Endometrial microvascular endothelial cells (primary cell): Measurements from ENCODE around the gene NID2. TPM values are rescaled to one million over a fixed set of nuclear protein-coding genes. Genes with fewer than 3 reads are reported as not detected.

ENCODE experiments used
- in situ Hi-C: cut with HindIII; loops from 2 replicates; pipeline ENCODE4 v1.10.0; 2017; ENCODE audit warnings: low sequenced_read_pairs, low pct_unique_long_range_greater_than_20kb; ENCODE audit errors: inconsistent ontology term
- total RNA-seq: library from RNA; depleted of rRNA; stranded (reverse); fragments of >200 nt; gene quantifications from one replicate; pipeline ENCODE4 v1.2.3, GENCODE V29; 2015; ENCODE audit errors: inconsistent ontology term

Gene NID2
- total RNA-seq, 1 donor from 2014 or later, result 3.9 TPM

DNA sequence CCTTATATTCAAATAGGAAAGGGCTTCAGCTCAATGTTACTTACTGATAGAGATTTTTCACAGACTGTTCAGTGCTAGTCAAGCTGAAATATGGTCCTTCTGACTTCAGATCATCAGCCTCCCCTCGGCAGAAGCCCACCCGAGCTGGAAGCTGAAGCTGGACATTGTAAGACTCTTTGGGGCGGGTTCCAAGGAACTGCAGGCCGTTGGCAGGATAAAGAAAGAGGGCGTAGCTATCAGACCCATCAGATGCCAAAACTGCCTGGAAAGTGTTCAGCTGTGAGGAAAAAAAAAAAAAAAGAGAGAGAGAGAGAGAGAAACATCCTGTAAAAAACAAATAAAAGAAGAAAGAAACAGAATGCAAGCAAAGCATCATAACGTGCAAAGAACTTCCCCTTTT lies 8.8 kb downstream of the NID2 start:
- in situ Hi-C loops, result no loop called here

DNA sequence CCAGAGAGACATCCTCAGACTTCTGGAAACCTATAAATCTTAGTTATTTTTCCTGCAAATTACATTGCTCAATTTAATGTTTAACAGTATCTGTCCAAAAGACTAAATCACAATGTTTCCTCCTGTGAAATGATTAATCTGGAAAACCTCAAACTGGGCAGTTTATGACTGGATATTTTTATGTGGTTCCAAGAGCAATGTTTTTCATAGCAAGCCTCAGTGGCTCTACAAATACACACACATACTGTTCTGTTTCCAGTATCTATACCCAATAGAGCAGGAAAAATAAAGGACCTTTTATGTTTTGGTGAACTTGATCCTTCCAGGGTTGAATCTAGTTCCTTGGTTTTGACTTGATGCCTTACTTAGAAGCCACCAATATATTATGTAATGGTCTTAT lies 9.2 kb downstream of the NID2 start:
- in situ Hi-C loops, result no loop called here

DNA sequence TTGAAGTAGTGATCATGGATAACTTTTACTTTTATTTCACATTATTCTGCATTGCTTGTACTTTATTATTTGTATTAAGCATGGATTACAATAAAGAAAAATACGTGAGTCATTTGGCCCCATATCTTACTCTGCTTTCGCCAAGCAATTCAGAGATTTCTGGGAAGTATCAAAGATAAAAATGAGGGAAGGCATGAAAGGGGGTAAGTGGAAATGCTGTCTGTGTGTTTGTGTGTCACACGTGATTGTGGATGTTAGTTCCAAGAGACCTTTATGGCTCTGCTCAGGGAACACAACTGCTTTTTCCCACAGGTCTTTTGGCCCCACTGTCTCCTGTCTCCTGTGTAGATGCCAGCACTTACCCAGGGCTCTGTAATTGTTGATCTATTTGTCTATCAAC lies 10.5 kb downstream of the NID2 start:
- in situ Hi-C loops, result no loop called here

DNA sequence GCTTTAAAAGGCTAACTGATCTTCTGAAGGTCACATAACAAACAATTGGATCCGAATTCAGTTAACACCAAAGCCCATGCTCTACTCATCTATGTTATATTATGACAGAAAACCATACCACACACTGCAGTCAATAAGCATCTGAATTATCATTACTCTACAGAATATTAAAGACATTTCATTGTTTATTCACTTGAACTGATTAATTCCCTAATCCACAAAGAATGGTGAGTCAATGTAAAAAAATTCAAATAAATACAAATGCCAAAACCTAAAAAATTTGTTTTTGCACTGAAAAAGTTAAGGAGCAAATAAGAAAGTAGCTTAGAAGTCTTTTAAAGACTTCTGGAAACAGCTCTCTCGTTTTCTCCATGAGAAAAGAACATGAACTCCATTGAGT lies 13.7 kb downstream of the NID2 start:
- in situ Hi-C loops, result no loop called here

DNA sequence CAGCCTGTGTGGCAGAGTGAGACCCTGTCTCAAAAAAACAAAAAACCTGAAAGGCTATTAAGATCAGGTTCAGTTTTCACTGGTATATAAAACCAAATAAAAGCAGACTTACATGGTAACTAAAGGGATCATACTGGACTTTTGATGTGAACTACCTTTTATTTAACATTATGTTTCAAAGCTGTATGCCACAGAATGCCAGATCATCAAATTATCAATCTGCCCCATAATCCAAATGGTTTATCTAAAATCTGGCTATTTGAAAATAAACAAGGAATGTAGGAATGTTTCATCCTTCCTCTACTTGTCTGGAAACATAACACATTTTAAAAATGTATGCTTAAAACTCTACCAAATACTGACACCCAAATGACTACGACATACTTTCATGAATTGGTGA lies 14.2 kb downstream of the NID2 start:
- in situ Hi-C loops, result no loop called here

DNA sequence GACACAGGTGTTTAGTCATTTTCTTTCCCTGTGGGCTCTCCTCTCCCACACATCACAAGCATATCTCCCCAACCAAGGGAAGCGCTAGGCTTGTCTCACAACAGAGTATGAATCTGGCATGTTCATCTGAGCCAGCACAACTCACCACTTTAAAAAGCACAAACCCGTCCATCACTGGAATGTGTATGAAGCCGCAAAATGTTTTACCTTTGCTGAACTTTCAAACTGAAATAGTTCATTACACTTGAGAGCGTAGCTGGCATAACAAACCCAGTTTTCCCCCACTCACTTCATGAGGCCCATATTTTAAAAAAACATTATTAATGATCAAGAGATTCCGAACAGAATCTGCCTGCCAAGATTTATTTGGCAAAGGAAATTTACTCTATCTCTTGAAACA lies 15.8 kb downstream of the NID2 start:
- in situ Hi-C loops, result no loop called here

DNA sequence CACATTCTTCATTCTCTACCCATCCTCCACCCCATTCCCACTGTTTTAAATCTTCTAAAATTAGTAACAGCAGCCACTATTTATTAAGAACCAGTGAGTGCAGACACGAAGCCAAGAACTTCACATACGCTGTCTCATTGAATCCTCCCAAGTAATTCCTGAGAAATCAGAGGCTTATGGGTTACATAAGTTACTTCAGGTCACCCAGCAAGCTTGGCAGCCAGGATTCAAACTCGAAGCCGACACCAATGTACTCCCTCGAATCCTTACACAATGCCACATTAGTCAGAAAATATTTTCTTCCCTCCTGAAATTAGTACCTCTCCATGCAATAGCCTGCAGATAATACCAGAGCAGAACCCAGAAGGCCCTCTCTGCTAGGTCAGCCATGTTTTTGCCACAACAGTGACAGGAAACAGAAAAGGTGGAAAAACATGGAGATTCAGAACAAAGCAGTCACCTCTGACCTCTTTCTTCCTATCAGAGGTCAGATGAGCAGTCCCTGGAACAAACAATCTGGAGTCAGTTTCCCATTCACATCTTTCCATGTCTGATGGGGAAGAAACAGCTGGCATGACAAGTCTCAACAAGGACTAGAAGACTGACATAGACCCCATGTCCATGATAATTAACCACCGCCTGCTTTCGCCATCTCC lies 16.4 kb downstream of the NID2 start:
- in situ Hi-C loops, result no loop called here

DNA sequence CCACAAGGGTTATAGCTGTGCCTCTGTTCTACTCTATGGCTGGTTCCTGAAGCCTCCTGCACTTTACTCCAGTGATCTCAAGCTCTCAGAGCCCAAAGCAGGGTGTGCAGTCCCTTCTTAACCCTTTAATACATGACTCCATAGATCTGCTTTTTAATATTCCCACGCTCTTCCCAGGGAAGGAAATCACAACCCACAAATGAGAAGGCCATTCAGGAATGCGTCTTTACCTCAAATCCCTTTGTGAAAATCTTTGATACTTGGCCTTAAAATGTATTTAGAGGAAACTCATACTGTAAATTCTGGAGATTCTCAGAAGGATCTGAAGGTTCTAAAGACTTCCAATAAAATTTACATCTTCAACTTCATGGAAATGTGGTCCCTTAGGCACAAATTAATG lies 17.0 kb downstream of the NID2 start:
- in situ Hi-C loops, result no loop called here

DNA sequence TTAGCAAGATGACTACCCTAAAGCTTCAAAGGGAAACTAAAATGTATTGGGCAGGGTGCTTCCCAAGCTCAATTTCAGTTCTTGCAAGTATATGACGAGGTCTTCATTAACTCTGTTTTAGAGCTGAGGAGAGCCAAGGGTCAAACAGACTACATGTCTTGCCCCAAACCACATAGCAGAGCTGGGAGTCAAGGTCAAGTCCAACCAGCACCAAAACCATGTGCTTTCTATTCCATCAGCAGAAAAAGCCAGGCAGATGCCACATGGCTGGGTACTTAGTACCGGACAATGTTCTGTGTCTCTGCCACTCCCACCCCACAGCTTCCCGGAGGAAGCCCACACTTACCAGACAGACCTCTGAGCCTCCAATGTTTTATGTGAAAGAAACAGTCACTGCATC lies 17.6 kb downstream of the NID2 start:
- in situ Hi-C loops, result no loop called here

DNA sequence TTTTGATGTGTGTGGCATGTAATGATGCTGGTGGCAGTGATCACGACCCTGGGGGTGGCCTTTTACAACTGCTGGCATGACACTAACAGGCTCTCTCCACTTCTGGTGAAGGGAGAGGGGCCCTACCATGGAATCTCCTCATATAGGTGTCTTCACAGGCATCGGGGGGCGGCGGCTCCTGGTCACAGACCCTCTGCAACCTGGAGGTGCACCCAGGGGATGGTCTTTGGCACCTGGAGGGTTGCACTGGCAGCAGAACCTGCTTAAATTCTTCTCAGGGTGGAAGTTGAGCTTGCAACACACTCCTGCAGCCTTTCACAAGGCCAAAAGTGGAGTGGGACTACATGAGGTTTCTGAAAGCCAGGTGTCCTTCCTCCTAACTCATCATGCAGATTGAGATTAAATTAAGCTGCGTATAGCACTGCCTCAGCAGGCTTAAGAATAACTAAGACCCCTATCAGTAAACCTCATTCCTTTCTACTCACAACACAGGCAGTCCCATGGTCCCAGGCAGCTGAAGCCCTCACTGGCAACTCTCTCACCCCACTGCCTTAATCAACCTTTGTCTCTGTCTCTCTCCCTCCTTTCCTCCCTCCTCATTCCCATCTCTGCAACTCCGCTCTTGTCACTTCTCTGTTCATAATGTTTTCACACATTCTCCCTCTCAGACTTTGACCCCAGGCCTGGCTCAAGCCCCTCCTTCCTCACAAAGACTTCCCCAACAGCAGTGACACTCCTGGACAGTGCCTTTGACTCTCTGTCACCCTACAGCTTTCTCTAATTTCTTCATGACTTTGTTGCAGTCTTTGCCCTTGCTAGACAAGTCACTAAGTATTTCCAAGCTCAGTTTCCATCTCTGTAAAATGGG lies 18.9 kb downstream of the NID2 start:
- in situ Hi-C loops, result no loop called here

DNA sequence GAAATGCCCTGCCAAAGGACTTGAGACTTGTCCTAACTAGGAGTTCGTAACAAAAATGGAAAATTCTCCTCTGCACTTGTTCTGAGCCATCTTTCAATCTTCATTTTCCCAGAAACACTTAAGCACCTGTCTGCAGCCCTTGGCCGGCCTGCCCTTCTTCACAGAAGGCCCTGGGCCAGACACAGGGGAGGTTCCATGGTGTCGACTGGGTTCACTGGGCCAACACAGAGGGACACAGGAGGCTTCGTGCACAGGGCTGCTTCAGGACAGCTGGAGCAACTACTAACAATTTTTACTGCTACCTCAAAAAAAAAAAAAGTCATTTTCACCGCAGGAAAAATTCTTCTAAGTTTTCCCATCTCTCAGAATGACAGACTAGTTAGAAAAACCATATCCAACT lies 19.6 kb downstream of the NID2 start:
- in situ Hi-C loops, result no loop called here

DNA sequence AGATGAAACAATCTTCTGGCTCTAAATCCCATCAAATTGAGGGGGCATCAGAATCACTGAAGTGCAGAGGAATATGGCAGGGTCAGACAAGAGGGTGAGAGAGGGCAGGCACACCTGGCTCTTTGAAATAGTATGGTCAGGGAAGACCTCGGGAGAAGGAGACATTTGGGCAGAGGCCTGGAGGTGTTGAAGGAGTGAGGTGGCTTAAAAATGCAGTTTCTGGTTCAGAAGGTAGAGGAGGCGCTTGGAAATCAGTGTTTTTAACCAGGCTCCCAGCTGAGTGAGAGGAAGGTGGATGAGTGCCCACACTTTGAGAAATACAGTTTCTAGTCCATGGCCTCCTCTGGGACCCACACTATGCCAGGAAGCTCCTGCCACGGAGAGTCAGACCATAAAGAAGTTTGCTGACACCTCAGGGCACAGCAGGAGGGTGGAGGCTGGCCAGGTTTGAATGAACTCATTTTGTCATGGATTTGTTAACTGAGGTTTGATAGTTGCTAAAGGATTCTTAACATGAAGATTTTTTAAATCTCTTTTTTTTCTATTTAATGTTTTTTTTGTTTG lies 20.1 kb downstream of the NID2 start:
- in situ Hi-C loops, result no loop called here

DNA sequence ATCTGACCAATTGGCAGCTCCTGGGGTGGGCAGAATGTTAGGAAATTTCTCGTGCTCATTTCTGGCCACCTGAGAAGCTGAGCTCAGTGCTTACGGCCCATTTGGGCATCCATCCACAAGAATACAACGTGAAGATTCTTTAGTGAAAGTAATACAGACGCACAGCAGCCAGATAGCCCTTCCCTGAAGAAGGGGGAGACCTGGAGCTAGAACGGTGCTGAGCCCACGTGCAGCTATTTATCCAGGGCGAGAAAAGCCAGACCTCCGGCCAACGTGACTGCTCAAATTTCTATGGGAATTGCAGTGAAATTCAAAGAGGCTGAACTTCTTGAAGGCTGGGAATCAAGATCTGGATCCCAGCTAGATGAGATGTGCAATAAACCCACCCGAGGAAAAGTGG lies 20.7 kb downstream of the NID2 start:
- in situ Hi-C loops, result no loop called here

DNA sequence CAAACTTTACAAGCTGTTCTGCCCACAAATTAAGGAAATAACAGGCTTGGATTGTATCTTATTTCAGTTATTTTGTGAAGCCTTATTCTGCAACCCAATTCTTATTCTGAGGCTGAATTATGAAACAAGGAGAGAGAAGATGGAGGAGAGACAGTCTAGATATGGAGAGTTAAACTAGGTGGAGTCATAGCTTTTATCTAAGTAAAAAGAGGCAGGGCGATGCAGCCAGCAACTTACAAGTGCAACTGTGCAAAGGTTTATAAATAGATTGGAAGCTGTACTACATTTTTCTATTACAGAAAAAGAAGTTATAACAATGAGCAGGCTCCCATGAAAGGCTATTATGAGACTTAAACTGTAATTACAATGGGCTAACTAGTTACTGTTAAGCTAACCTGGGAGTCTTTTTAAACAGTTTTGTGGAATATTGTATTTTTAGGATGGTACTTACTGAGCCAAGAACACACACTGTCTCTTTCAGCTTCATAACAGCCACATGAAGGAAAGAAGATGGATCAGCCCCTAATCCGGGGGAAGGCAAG lies 22.4 kb downstream of the NID2 start:
- in situ Hi-C loops, result no loop called here

DNA sequence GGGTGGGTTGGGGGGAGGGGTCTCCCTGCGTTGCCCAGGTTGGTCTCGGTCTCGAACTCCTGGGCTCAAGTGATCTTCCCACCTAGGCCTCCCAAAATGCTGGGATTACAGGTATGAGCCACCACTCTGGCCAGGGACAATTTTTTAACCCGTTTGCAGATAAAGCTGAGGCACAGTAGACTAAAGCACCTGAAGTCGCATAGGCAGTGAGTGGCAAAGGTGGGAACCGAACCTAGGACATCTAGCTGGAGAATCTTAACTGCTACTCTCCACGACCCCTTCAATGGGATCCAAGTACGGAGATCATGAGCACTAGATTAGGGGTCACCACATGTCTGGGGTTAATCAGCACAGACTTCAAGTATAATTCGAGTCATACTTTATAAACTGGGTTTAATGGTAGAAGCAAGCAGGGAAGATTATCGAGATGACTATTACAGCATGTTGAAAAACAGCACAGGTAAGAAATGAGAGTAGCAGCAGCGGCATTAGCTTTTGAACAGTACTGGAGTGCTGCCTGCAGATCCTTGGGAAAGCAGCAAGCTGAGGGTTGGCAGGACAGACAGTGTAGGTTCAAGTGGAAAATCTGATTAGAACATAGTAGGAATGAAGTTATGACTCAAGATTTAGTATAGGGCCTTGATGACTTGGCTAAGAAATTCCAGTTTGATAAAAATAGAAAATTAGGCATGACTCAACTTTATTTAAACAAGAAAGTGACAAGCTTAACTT lies 23.9 kb downstream of the NID2 start:
- in situ Hi-C loops, result no loop called here

DNA sequence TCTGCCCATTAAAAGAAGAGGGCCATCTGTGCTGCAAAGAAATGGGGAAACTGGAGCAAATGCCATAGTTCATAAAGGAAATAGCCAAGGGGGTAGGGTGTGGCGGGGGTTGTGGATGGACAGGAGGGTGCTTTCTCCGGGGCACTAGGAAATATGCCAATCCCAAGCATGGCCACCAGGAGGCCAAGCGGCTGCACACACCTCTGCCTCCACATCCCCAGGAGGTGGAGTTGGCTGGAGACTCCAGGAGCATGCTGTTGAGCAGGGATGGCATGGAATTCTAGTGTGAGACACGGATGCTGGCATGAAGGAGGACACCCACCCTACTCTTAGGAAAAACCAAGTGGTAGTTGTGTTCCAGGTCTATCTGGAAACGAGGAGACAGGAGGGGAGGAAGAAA lies 25.2 kb downstream of the NID2 start:
- in situ Hi-C loops, result no loop called here

DNA sequence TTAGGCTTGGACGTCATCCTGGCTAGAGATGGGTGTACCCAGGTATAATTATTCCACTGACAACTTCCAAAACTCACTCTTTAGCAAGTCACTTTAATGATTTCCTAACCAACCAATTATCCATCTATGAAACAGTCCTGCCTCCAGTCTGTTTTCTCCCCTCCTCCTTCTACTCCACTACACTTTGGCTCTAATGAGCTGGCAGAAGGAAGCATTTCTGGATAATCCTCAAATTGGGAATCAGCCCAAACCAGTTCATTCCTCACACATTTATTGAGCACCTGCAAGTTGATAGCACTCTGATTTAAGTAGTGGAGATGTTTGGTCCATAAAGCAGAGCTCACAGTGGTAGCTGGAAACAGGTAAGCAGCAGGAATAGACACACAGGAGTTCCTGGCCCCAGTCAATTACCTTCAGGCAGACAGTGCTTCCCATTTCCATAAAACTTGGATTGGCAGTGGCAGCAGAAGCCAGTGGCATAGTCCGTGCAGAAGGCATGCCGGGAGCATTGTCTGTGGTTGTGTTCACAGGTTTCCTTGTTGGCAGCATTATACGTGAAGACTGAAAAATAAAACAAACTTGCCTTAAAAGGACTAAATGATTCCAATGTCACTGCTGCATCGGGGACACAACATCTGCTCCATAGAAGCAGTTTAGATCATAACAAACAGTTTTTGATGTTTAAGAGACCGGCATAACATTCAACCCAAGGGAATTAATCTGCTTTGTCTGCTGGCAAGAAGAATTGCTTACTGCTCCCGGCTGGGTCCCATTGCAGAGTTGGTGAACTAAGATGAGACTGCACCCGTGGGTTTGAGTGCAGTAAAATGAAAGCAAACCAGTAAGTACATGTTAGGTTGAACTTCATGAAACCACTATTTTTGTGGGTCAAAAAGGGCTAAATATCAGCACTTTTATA lies 26.2 kb downstream of the NID2 start:
- in situ Hi-C loops, result no loop called here

DNA sequence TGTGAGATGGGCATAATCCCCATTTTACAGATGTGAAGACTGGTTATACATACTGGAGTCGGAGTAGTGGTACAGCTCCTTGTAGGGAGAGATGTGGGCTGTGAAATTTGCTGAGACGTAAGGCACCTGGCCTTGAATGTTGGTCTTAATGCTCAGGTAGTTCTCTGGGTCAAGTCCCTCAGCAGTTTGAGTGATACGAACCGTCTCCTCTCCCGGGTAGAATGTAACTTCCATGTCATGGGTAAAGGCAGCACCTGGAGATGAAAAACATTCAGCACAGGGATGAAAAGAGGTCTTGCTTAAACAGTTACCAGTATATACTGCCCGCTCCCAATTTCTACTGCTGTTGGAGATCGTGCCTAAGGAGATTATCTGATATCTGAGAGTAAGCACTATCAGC lies 28.3 kb downstream of the NID2 start:
- in situ Hi-C loops, result no loop called here
